ENCODE results near the gene B3GNT7.
"Not testable (repeated sequence)": the region's sequence is repeated elsewhere in the genome, so short reads cannot be mapped to it uniquely, and the experiment has no call there.

B3GNT7 gene

GRCh38 chr2:231430437-231430836, 34.9 kb downstream of the B3GNT7 start:
- DNase-seq = not testable (repeated sequence)

GRCh38 chr2:231431606-231432005, 36.1 kb downstream of the B3GNT7 start:
- DNase-seq = no peak

- no peak for DNase-seq
Measured at GRCh38 chr2:231433990-231434389, 38.5 kb downstream of the B3GNT7 start.

DNA sequence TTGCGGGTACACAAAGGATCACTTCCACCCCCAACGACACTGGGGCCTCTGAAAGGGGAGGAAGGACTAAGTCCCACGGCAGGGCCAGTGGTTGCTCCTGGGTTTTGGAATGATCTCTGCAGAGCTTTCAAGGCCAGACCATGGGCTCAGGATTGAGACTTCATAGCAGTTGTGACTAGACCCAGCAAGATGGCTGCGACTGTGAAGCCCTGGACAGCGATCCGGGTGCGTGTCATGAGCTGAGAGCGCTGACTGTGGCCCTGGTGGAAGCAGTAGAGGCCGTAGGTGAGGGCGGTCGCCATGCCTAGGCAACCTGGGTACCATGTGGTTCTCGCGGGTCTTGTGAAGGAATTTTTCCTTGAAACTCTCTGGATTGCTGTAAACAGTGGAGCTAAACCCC, 41.4 kb downstream of the B3GNT7 start:
- no peak for DNase-seq

GRCh38 chr2:231449503-231450054, 54.1 kb downstream of the B3GNT7 start:
- no peak for DNase-seq

DNA sequence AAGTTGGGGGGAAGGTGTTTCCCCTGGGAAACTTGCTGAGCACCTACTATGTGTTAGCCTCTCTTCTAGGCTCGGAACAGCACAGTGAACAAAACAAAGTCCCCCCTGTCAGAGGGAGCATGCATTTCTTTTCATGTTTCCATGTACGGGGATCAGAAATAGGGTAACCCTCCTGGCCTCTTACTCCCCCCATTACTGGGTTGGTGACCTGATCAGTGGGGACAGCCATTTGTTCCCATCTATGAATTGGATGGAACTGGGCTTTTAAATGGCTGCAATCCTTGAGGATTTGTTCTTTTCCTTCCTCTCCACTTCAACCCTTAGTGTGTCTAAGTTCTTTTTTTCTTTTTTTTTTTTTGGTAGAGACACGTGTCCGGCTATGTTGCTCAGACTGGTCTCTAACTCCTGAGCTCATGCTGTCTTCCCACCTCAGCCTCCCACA, 55.1 kb downstream of the B3GNT7 start:
- no peak for DNase-seq

Measured in stimulated activated CD4-positive, alpha-beta T cell treated with anti-CD3 and anti-CD28 coated beads, Interleukin-2, amount 100 ng/mL, for 48 hours (primary cell).